SK-N-SH treated with all-trans-retinoic acid at 6 μM for 48 hours (cell line): ENCODE measurements around the gene STX11.

Source experiments
- ARNTL ChIP-seq: fragments of 450-650 bp; formaldehyde crosslinking; IDR thresholded peaks from 2 replicates; pipeline ENCODE4 v1.5.0; 2020; ENCODE audit warnings: low read depth, mild to moderate bottlenecking, moderate library complexity, borderline replicate concordance
- BACH2 ChIP-seq: fragments of 250-450 bp; sonication (Bioruptor Pico); IDR thresholded peaks from 2 replicates; pipeline ENCODE4 v1.9.0; 2021; ENCODE audit warnings: mild to moderate bottlenecking, borderline replicate concordance
- PATZ1 ChIP-seq: fragments of 250-450 bp; sonication (Bioruptor Pico); IDR thresholded peaks from 2 replicates; pipeline ENCODE4 v1.8.0; 2020; ENCODE audit warnings: mild to moderate bottlenecking, moderate library complexity, borderline replicate concordance
- TOX ChIP-seq: fragments of 250-450 bp; sonication (Bioruptor Pico); IDR thresholded peaks from 2 replicates; pipeline ENCODE4 v1.8.0; 2021; ENCODE audit warnings: mild to moderate bottlenecking, moderate library complexity, borderline replicate concordance
- ZFP3 ChIP-seq: fragments of 250-450 bp; sonication (Bioruptor Pico); IDR thresholded peaks from 2 replicates; pipeline ENCODE4 v1.5.0; 2020; ENCODE audit warnings: mild to moderate bottlenecking, moderate library complexity
- ZNF565 ChIP-seq: fragments of 450-650 bp; formaldehyde crosslinking; conservative IDR thresholded peaks from 2 replicates; pipeline ENCODE4 v1.5.0; 2020; ENCODE audit warnings: low read depth, mild to moderate bottlenecking, moderate library complexity
- TF ChIP-seq, protein P1 (sequence below): fragments of 250-450 bp; sonication (Bioruptor Pico); IDR thresholded peaks from 2 replicates; pipeline ENCODE4 v1.8.0; 2021; ENCODE audit warnings: low read depth, mild to moderate bottlenecking, moderate library complexity, borderline replicate concordance

DNA sequence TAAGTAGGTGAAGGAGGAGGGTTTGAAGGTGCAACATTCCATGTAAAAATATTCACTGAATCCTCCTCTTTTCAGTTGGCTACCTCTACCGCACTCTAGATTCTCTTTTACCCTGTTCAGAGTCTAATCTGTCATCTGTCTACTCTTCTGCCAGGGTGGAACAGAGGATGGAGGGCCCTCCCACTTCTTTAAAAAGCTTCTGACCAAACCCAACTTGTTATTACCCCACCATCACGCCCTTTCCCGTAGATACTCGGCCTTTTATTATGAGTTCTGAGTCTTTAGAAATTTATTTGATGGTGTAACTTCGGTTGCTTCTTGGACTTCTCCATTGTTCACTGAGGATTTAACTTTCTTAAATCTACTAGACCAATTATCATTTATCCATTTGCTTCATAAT lies 11.7 kb downstream of the STX11 start:
- TF ChIP-seq ZFP3 (CRISPR knock-in tag) (no peak), ARNTL (no peak), BACH2 (CRISPR knock-in tag) (no peak), ZNF565 (CRISPR knock-in tag) (no peak), PATZ1 (CRISPR knock-in tag) (no peak), TOX (CRISPR knock-in tag) (no peak)
- TF ChIP-seq, protein P1, sequence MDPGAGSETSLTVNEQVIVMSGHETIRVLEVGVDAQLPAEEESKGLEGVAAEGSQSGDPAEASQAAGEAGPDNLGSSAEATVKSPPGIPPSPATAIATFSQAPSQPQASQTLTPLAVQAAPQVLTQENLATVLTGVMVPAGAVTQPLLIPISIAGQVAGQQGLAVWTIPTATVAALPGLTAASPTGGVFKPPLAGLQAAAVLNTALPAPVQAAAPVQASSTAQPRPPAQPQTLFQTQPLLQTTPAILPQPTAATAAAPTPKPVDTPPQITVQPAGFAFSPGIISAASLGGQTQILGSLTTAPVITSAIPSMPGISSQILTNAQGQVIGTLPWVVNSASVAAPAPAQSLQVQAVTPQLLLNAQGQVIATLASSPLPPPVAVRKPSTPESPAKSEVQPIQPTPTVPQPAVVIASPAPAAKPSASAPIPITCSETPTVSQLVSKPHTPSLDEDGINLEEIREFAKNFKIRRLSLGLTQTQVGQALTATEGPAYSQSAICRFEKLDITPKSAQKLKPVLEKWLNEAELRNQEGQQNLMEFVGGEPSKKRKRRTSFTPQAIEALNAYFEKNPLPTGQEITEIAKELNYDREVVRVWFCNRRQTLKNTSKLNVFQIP (CRISPR knock-in tag): no peak
